Testis (tissue), 2 donors: ENCODE measurements around the gene MRI1.

ENCODE experiments used
- CTCF ChIP-seq, 3 experiments: fragments of 450-650 bp in 2 of 3; fragments of 200-600 bp in 1 of 3; sonication (generic) in 1 of 3; IDR thresholded peaks; one replicate each; pipeline ENCODE4 v1.5.1; 2016 to 2019; ENCODE audit warnings: antibody characterized with exemption in 3 of 3, mild to moderate bottlenecking in 2 of 3, moderate library complexity in 1 of 3
- POLR2A ChIP-seq: fragments of 450-650 bp; IDR thresholded peaks from one replicate; pipeline ENCODE4 v1.6.1; 2017; ENCODE audit warnings: antibody characterized with exemption, mild to moderate bottlenecking, moderate library complexity

DNA sequence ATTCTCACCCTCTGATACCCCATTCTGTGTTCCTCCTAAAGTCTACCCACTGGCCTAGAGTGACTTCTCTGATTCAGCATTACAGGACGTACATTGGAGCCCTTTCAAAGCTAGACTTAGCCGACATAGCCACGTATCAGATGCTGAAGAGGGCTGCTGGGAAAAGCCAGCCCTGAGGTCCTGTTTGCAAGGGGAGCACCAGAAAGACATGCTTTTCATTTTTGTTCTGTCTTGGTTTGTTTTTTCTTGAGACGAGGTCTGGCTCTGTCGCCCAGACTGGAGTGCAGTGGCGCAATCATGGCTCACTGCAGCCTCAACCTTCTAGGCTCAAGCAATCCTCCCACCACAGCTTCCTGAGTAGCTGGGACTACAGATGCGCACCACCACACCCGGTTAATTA is 24.7 kb downstream of the MRI1 start:
- no peak for TF ChIP-seq CTCF (IDR thresholded peaks at IDR 0.05)
- TF ChIP-seq POLR2A, result no peak
